IMR-90 (cell line): ENCODE results near the gene MAML1. TPM values are rescaled to one million over a fixed set of nuclear protein-coding genes. Genes with fewer than 3 reads are reported as not detected.

ENCODE experiments used
- ATAC-seq: fragments of 200-7000 bp; cut with Tn5 transposase; 2 replicates; pipeline ENCODE4 v1.9.1; 2020; ENCODE audit warnings: low read depth, mild to moderate bottlenecking, moderate library complexity
- BruUV-seq: library from RNA; stranded (reverse); fragments of 400-500 nt; replicated peaks from 2 replicates; lab custom pipeline; 2021; lab: Mats Ljungman, UMichigan
- CTCF ChIA-PET: fragments of 300-600 bp; formaldehyde crosslinking; extraction: SDS; loops from one replicate; lab custom pipeline; 2021; ENCODE audit warnings: antibody characterized with exemption; lab: Yijun Ruan, JAX
- POLR2A ChIA-PET: fragments of 300-600 bp; sonication (Branson Sonifier 250); formaldehyde crosslinking; loops from one replicate; lab custom pipeline; 2022; ENCODE audit warnings: antibody characterized with exemption; ENCODE audit not compliant: unreplicated experiment; lab: Charles Lee
- DNase-seq: peaks from one replicate; pipeline ENCODE4 v3.0.0; 2013
- H2AFZ ChIP-seq: replicated peaks from 2 replicates; pipeline ENCODE3; 2013; ENCODE audit warnings: low read length, mild to moderate bottlenecking; ENCODE audit not compliant: poor library complexity
- H2AK5ac ChIP-seq: 2 replicates; pipeline ENCODE4 v1.6.1; 2013; ENCODE audit warnings: low read depth, low read length, inconsistent platforms
- H2AK9ac ChIP-seq: replicated peaks from 2 replicates; pipeline ENCODE3; 2013; ENCODE audit warnings: mild to moderate bottlenecking, low read depth, low read length, moderate library complexity; ENCODE audit not compliant: poor library complexity
- H2BK120ac ChIP-seq: 2 replicates; pipeline ENCODE4 v1.6.1; 2013; ENCODE audit warnings: low read depth, low read length, inconsistent platforms
- H2BK15ac ChIP-seq: 3 replicates; pipeline ENCODE4 v1.6.1; 2013; ENCODE audit warnings: low read depth, low read length, inconsistent platforms
- H2BK20ac ChIP-seq: 2 replicates; pipeline ENCODE4 v1.6.1; 2013; ENCODE audit warnings: low read depth, mild to moderate bottlenecking, inconsistent platforms, low read length, moderate library complexity
- H2BK5ac ChIP-seq: 2 replicates; pipeline ENCODE4 v1.6.1; 2013; ENCODE audit warnings: mild to moderate bottlenecking, low read depth, low read length, inconsistent platforms; ENCODE audit not compliant: poor library complexity, severe bottlenecking
- H3K14ac ChIP-seq: replicated peaks from 2 replicates; pipeline ENCODE4 v1.6.1; 2013; ENCODE audit warnings: low read depth, low read length, inconsistent platforms
- H3K18ac ChIP-seq: 2 replicates; pipeline ENCODE4 v1.6.1; 2013; ENCODE audit warnings: low read depth, low read length, control low read depth
- H3K23ac ChIP-seq: 2 replicates; pipeline ENCODE4 v1.6.1; 2013; ENCODE audit warnings: low read depth, low read length, inconsistent platforms
- H3K27ac ChIP-seq: 2 replicates; pipeline ENCODE4 v1.5.1; 2013; ENCODE audit warnings: mild to moderate bottlenecking, control low read depth, low read length; ENCODE audit not compliant: insufficient read depth
- H3K27me3 ChIP-seq: 2 replicates; pipeline ENCODE4 v1.6.1; 2013; ENCODE audit warnings: low read length; ENCODE audit not compliant: control insufficient read depth, insufficient read depth
- H3K36me3 ChIP-seq: 2 replicates; pipeline ENCODE4 v1.6.1; 2013; ENCODE audit warnings: low read length, mixed read lengths; ENCODE audit not compliant: control insufficient read depth, insufficient read depth
- H3K4ac ChIP-seq: 2 replicates; pipeline ENCODE4 v1.6.1; 2013; ENCODE audit warnings: low read depth, low read length, inconsistent platforms
- H3K4me1 ChIP-seq: 2 replicates; pipeline ENCODE4 v1.6.1; 2013; ENCODE audit warnings: low read length, mixed read lengths; ENCODE audit not compliant: control insufficient read depth, insufficient read depth
- H3K4me2 ChIP-seq: 2 replicates; pipeline ENCODE4 v1.6.1; 2013; ENCODE audit warnings: low read depth, mild to moderate bottlenecking, control low read depth, low read length, moderate library complexity
- H3K4me3 ChIP-seq: 2 replicates; pipeline ENCODE4 v1.5.1; 2013; ENCODE audit warnings: low read depth, mild to moderate bottlenecking, control low read depth, low read length, moderate library complexity; ENCODE audit not compliant: insufficient read depth
- H3K56ac ChIP-seq: 2 replicates; pipeline ENCODE4 v1.6.1; 2013; ENCODE audit warnings: low read length, inconsistent platforms; ENCODE audit not compliant: insufficient read depth; ENCODE audit errors: extremely low read depth
- H3K79me1 ChIP-seq, 2 experiments: 2 replicates each; pipeline ENCODE4 v1.6.1; 2013; ENCODE audit warnings: low read length in 2 of 2, inconsistent platforms in 1 of 2, low read depth in 1 of 2
- H3K9ac ChIP-seq: 2 replicates; pipeline ENCODE4 v1.6.1; 2013; ENCODE audit warnings: low read depth, low read length, control low read depth
- H3K9me1 ChIP-seq: 2 replicates; pipeline ENCODE4 v1.6.1; 2013; ENCODE audit warnings: low read length, inconsistent platforms; ENCODE audit not compliant: insufficient read depth
- H3K9me3 ChIP-seq: 2 replicates; pipeline ENCODE4 v1.6.1; 2013; ENCODE audit warnings: low read length; ENCODE audit not compliant: control insufficient read depth, insufficient read depth
- H4K20me1 ChIP-seq: 2 replicates; pipeline ENCODE4 v1.6.1; 2013; ENCODE audit warnings: low read length, inconsistent platforms; ENCODE audit not compliant: insufficient read depth
- H4K5ac ChIP-seq: 2 replicates; pipeline ENCODE4 v1.6.1; 2013; ENCODE audit warnings: mild to moderate bottlenecking, low read depth, low read length, control low read depth
- H4K8ac ChIP-seq, 2 experiments: 2 replicates each; pipeline ENCODE4 v1.6.1; 2013; ENCODE audit warnings: low read depth in 2 of 2, low read length in 2 of 2, control low read depth in 1 of 2, inconsistent platforms in 1 of 2
- H4K91ac ChIP-seq: 2 replicates; pipeline ENCODE4 v1.6.1; 2013; ENCODE audit warnings: low read depth, low read length, inconsistent platforms; ENCODE audit not compliant: insufficient read depth
- BHLHE40 ChIP-seq: fragments of 150-350 bp; IDR thresholded peaks from 2 replicates; pipeline ENCODE4 v1.6.1; 2016; ENCODE audit warnings: mild to moderate bottlenecking, low read depth, low read length
- FOS ChIP-seq: fragments of 150-350 bp; IDR thresholded peaks from 2 replicates; pipeline ENCODE4 v1.6.1; 2016; ENCODE audit warnings: low read depth, low read length
- MAFK ChIP-seq: IDR thresholded peaks from 2 replicates; pipeline ENCODE4 v1.6.1; 2012; ENCODE audit warnings: low read depth, low read length, improper control_type of control experiment
- MAZ ChIP-seq: IDR thresholded peaks from 2 replicates; pipeline ENCODE4 v1.6.1; 2012; ENCODE audit warnings: low read depth, mild to moderate bottlenecking, low read length, improper control_type of control experiment, moderate library complexity, borderline replicate concordance
- MXI1 ChIP-seq: IDR thresholded peaks from 2 replicates; pipeline ENCODE4 v1.6.1; 2012; ENCODE audit warnings: low read depth, mild to moderate bottlenecking, low read length, moderate library complexity, borderline replicate concordance
- NFE2L2 ChIP-seq: fragments of 150-350 bp; IDR thresholded peaks from 2 replicates; pipeline ENCODE4 v1.6.1; 2016; ENCODE audit warnings: low read depth, mild to moderate bottlenecking, low read length
- POLR2A ChIP-seq: IDR thresholded peaks from 2 replicates; pipeline ENCODE4 v1.6.1; 2012; ENCODE audit warnings: mild to moderate bottlenecking, low read depth, low read length
- RAD21 ChIP-seq: IDR thresholded peaks from 2 replicates; pipeline ENCODE4 v1.6.1; 2012; ENCODE audit warnings: low read length, improper control_type of control experiment
- RCOR1 ChIP-seq: IDR thresholded peaks from 2 replicates; pipeline ENCODE4 v1.6.1; 2012; ENCODE audit warnings: mild to moderate bottlenecking, low read length, improper control_type of control experiment; ENCODE audit not compliant: insufficient replicate concordance
- RFX5 ChIP-seq: IDR thresholded peaks from 2 replicates; pipeline ENCODE4 v1.8.0; 2012; ENCODE audit warnings: low read depth, mild to moderate bottlenecking, low read length, moderate library complexity
- SMC3 ChIP-seq: fragments of 150-350 bp; IDR thresholded peaks from 2 replicates; pipeline ENCODE4 v1.6.1; 2016; ENCODE audit warnings: low read depth, mild to moderate bottlenecking, antibody characterized with exemption, low read length, moderate library complexity
- WGBS, 2 experiments: methylation state at CpG; one replicate each; pipeline versions ENCODE4 v1.1.5 to v1.1.7; 2013; ENCODE audit warnings: missing lambda C conversion rate in 2 of 2; ENCODE audit not compliant: insufficient read length in 1 of 2; ENCODE audit errors: extremely low coverage in 2 of 2; 5-methylcytosine and 5-hydroxymethylcytosine counted together
- dilution Hi-C: fragments of 300-500 bp; cut with HindIII; formaldehyde crosslinking; loops from one replicate; pipeline ENCODE4 v1.14.3; 2018; ENCODE audit warnings: low sequenced_read_pairs; ENCODE audit not compliant: unreplicated experiment
- in situ Hi-C: fragments of 300-500 bp; cut with MboI; formaldehyde crosslinking; loops from 3 replicates; pipeline ENCODE4 v1.14.3; 2019; ENCODE audit warnings: low sequenced_read_pairs, inconsistent platforms, mixed read lengths
- intact Hi-C: fragments of 100-400 bp; cut with micrococcal nuclease; formaldehyde crosslinking; loops from 2 replicates; pipeline ENCODE4 v1.10.0; 2022
- polyA plus RNA-seq, 3 experiments: library from polyadenylated mRNA; depleted of rRNA; stranded (reverse); fragments of >200 nt; gene quantifications; 2 replicates each; pipeline ENCODE4 v1.2.3, GENCODE V29; 2012; ENCODE audit warnings: low replicate concordance in 1 of 3
- total RNA-seq: library from RNA; depleted of rRNA; stranded (reverse); fragments of >200 nt; gene quantifications from 2 replicates; pipeline ENCODE4 v1.2.3, GENCODE V29; 2012
- TF ChIP-seq, protein P1 (sequence below): conservative IDR thresholded peaks from 2 replicates; pipeline ENCODE4 v1.5.1; 2012; ENCODE audit warnings: mild to moderate bottlenecking, low read depth, low read length, improper control_type of control experiment
- TF ChIP-seq, protein P2 (sequence below): fragments of 150-350 bp; IDR thresholded peaks from 2 replicates; pipeline ENCODE4 v1.6.1; 2016; ENCODE audit warnings: low read depth, mild to moderate bottlenecking, low read length, moderate library complexity, borderline replicate concordance
- TF ChIP-seq, protein P3 (sequence below): fragments of 150-350 bp; IDR thresholded peaks from 2 replicates; pipeline ENCODE4 v1.6.1; 2017; ENCODE audit warnings: mild to moderate bottlenecking, antibody characterized with exemption, low read length, low read depth

Gene MAML1
- total and polyA plus RNA-seq, 2 of the 4 experiments (the other 2 are of a cell fraction), result 4.7 to 10.2 TPM

DNA sequence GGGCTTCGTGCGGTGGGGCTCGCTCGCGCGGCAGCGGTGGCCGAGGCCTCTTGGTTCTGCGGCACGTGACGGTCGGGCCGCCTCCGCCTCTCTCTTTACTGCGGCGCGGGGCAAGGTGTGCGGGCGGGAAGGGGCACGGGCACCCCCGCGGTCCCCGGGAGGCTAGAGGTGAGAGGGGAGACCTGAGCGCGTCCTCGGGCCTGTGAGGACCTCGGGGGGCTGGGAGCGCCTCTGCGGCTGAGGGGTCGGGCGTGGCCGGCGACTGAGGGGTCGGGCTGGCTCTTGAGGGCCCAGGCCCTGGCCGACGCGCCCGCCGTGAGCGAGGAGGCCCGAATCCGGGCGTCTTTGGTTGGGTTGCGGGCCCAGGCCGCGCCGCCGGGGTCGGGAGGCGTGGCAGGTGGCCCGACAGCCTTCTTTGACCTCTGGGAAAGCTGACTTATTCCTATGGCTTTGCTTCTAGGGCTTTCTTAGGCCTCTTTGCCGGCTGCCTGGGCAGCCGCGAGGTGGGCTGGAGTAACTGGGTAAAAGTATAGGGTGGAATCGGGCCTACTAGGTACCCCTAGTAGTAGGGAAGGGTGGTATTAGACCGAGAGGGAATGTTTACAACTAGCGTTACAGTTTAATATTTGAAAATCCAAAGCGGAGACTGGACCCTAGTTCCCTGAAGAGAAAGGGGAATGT, 33.5 kb upstream of the MAML1 start, which contains the start of gene CANX:
TSS of gene CANX (plus strand) at position 33 of the 681 bp plus-strand sequence. CDS start 6,715 bp downstream, outside the sequence.
- no peak for DNase-seq
- TF ChIP-seq POLR2A (peak; percentile 90), BHLHE40 (peak; percentile 96), MAFK (no peak), RFX5 (no peak), MXI1 (peak; percentile 50; the same call in 1 of the 2 replicates), MAZ (no peak), FOS (no peak), RCOR1 (no peak), NFE2L2 (no peak), SMC3 (no peak), RAD21 (no peak)
- TF ChIP-seq, protein P1, sequence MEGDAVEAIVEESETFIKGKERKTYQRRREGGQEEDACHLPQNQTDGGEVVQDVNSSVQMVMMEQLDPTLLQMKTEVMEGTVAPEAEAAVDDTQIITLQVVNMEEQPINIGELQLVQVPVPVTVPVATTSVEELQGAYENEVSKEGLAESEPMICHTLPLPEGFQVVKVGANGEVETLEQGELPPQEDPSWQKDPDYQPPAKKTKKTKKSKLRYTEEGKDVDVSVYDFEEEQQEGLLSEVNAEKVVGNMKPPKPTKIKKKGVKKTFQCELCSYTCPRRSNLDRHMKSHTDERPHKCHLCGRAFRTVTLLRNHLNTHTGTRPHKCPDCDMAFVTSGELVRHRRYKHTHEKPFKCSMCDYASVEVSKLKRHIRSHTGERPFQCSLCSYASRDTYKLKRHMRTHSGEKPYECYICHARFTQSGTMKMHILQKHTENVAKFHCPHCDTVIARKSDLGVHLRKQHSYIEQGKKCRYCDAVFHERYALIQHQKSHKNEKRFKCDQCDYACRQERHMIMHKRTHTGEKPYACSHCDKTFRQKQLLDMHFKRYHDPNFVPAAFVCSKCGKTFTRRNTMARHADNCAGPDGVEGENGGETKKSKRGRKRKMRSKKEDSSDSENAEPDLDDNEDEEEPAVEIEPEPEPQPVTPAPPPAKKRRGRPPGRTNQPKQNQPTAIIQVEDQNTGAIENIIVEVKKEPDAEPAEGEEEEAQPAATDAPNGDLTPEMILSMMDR, result no peak
- TF ChIP-seq, protein P2, sequence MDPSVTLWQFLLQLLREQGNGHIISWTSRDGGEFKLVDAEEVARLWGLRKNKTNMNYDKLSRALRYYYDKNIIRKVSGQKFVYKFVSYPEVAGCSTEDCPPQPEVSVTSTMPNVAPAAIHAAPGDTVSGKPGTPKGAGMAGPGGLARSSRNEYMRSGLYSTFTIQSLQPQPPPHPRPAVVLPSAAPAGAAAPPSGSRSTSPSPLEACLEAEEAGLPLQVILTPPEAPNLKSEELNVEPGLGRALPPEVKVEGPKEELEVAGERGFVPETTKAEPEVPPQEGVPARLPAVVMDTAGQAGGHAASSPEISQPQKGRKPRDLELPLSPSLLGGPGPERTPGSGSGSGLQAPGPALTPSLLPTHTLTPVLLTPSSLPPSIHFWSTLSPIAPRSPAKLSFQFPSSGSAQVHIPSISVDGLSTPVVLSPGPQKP, result no peak
- TF ChIP-seq, protein P3, sequence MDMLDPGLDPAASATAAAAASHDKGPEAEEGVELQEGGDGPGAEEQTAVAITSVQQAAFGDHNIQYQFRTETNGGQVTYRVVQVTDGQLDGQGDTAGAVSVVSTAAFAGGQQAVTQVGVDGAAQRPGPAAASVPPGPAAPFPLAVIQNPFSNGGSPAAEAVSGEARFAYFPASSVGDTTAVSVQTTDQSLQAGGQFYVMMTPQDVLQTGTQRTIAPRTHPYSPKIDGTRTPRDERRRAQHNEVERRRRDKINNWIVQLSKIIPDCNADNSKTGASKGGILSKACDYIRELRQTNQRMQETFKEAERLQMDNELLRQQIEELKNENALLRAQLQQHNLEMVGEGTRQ, result peak; percentile 96

More for the DNA sequence above, 33.5 kb upstream of the MAML1 start, which contains the start of gene CANX:
- BruUV-seq, result no TSS peak
- Histone ChIP-seq H3K27ac (peak within 1 kb of the TSS; percentile 94), H2AK5ac (peak within 1 kb of the TSS; percentile 91), H3K56ac (peak within 1 kb of the TSS; percentile 97), H3K9me1 (peaks cover 4% of the 10 kb centered on the region; the same call in 1 of the 2 replicates), H3K4me3 (peak within 1 kb of the TSS; percentile 86), H3K36me3 (peaks cover 20% of the 10 kb centered on the region), H2BK20ac (peak within 1 kb of the TSS; percentile 43; the same call in 1 of the 2 replicates), H2BK5ac (peak within 1 kb of the TSS; percentile 94), H3K27me3 (no peaks in the 10 kb centered on the region), H2BK120ac (peak within 1 kb of the TSS; percentile 52; the same call in 1 of the 2 replicates), H3K18ac (peak within 1 kb of the TSS; percentile 93), H4K5ac (peak within 1 kb of the TSS; percentile 95), H4K20me1 (peaks cover 42% of the 10 kb centered on the region), H3K14ac (peak within 1 kb of the TSS; percentile 99), H4K91ac (peak within 1 kb of the TSS; percentile 85), H2AFZ (peak within 1 kb of the TSS; percentile 94), H3K4me2 (peak within 1 kb of the TSS; percentile 93), H3K9me3 (no peaks in the 10 kb centered on the region), H3K9ac (peak within 1 kb of the TSS; percentile 86), H3K4ac (peak within 1 kb of the TSS; percentile 96), H3K23ac (peak within 1 kb of the TSS; percentile 98), H3K4me1 (peaks cover 2% of the 10 kb centered on the region; the same call in 1 of the 2 replicates), H4K8ac (peak within 1 kb of the TSS; percentile 98), H3K79me1 (peaks cover 16 to 33% of the 10 kb centered on the region in 2 experiments), H2BK15ac (peak within 1 kb of the TSS; percentile 81; the same call in 2 of the 3 replicates), H2AK9ac (peak within 1 kb of the TSS; percentile 99)
- intact Hi-C loops (loop anchor here (5.0 kb wide), 2 partner anchors 33 to 77 kb away; partner anchors contain the start of genes HNRNPH1 and MAML1), in situ Hi-C loops (no loop called here), dilution Hi-C loops (no loop called here)
- 1% methylated on average over 25 of the region's 58 CpGs; no CpG with 5 or more reads in 1 of the 2 experiments for WGBS, 2 experiments
- ChIA-PET CTCF (no interaction called here), POLR2A (interaction anchor here (0.6 kb wide), 1 partner anchor 15 kb away, joined by 3 read pairs; no protein-coding TSS in a partner anchor)
- peak; percentile 4 for ATAC-seq
